HCT116 (cell line): ENCODE data around the gene TRIP13.

Source experiments
- CTCF ChIP-seq, 3 experiments: fragments of 200-600 bp in 1 of 3; sonication (generic) in 1 of 3; IDR thresholded peaks in 2 of 3; conservative IDR thresholded peaks in 1 of 3; 2 replicates each; pipeline ENCODE4 v1.5.1; 2012 to 2017; ENCODE audit warnings: low read depth in 2 of 3, low read length in 2 of 3, antibody characterized with exemption in 1 of 3, borderline replicate concordance in 1 of 3, control low read depth in 1 of 3, mild to moderate bottlenecking in 1 of 3, mixed read lengths in 1 of 3, mixed run types in 1 of 3, moderate library complexity in 1 of 3; ENCODE audit not compliant: insufficient read depth in 1 of 3
- EZH2 ChIP-seq: fragments of 200-600 bp; sonication (generic); IDR thresholded peaks from 2 replicates; pipeline ENCODE4 v1.6.1; 2017; ENCODE audit warnings: antibody characterized with exemption, mixed run types
- MAX ChIP-seq: IDR thresholded peaks from 2 replicates; pipeline ENCODE4 v1.6.1; 2012
- SP1 ChIP-seq: IDR thresholded peaks from 2 replicates; pipeline ENCODE4 v1.6.1; 2012; ENCODE audit warnings: low read depth

GRCh38 chr5:926417-927171, 33.9 kb downstream of the TRIP13 start:
- TF ChIP-seq SP1, result no peak
- no peak for TF ChIP-seq CTCF (IDR thresholded peaks at IDR 0.05 in 2 of 3, conservative IDR thresholded peaks at IDR 0.05 in 1 of 3; ENCODE audit: borderline replicate concordance in 1 of 3, insufficient read depth in 1 of 3, low read depth in 2 of 3, low read length in 2 of 3)
- no peak for TF ChIP-seq MAX
- no peak for TF ChIP-seq EZH2
